OCI-LY7 (cell line): Measurements from ENCODE around the gene NLN. TPM values are rescaled to one million over a fixed set of nuclear protein-coding genes. Genes with fewer than 3 reads are reported as not detected.
A peak's percentile ranks its signal among the peaks of the same experiment; 100 is the strongest.

ENCODE experiments used
- BruUV-seq: library from RNA; stranded (reverse); fragments of 400-500 nt; replicated peaks from 2 replicates; lab custom pipeline; 2021; lab: Mats Ljungman, UMichigan
- CTCF ChIA-PET: fragments of 300-600 bp; sonication (Branson Sonifier 250); formaldehyde crosslinking; loops from one replicate; lab custom pipeline; 2022; ENCODE audit warnings: antibody characterized with exemption; ENCODE audit not compliant: unreplicated experiment; lab: Charles Lee
- POLR2A ChIA-PET: fragments of 300-600 bp; sonication (Branson Sonifier 250); formaldehyde crosslinking; loops from one replicate; lab custom pipeline; 2022; ENCODE audit warnings: antibody characterized with exemption; lab: Charles Lee
- DNase-seq: peaks from one replicate; pipeline ENCODE4 v3.0.0-alpha.2; 2015; ENCODE audit warnings: low spot score
- H2AFZ ChIP-seq: fragments of 200-600 bp; sonication (generic), shearing (Covaris generic); 2 replicates; pipeline ENCODE4 v1.6.1; 2014; ENCODE audit warnings: mild to moderate bottlenecking, antibody characterized with exemption, low read length, moderate library complexity
- H3K27ac ChIP-seq: fragments of 200-600 bp; sonication (generic); 2 replicates; pipeline ENCODE4 v1.5.1; 2014; ENCODE audit warnings: mixed run types, low read depth, mild to moderate bottlenecking, moderate library complexity, low read length, inconsistent platforms; ENCODE audit not compliant: poor library complexity, severe bottlenecking
- H3K36me3 ChIP-seq: fragments of 200-600 bp; sonication (generic); 2 replicates; pipeline ENCODE4 v1.6.1; 2014; ENCODE audit warnings: mild to moderate bottlenecking, antibody characterized with exemption, low read length, moderate library complexity, mixed read lengths; ENCODE audit not compliant: insufficient read depth
- H3K4me1 ChIP-seq: fragments of 200-600 bp; sonication (generic); 2 replicates; pipeline ENCODE4 v1.5.1; 2014; ENCODE audit warnings: mild to moderate bottlenecking, low read length; ENCODE audit not compliant: insufficient read depth, poor library complexity, severe bottlenecking
- H3K4me2 ChIP-seq: fragments of 200-600 bp; sonication (generic); 2 replicates; pipeline ENCODE4 v1.6.1; 2014; ENCODE audit warnings: mild to moderate bottlenecking, low read length
- H3K4me3 ChIP-seq: fragments of 200-600 bp; sonication (generic); 2 replicates; pipeline ENCODE4 v1.5.1; 2014; ENCODE audit warnings: mild to moderate bottlenecking, low read depth, low read length; ENCODE audit not compliant: poor library complexity, severe bottlenecking
- H3K79me2 ChIP-seq: fragments of 200-600 bp; sonication (generic); 2 replicates; pipeline ENCODE4 v1.6.1; 2016; ENCODE audit warnings: low read depth, mild to moderate bottlenecking, low read length, moderate library complexity, mixed read lengths; ENCODE audit not compliant: insufficient read depth
- H3K9me2 ChIP-seq: fragments of 200-600 bp; sonication (generic); 2 replicates; pipeline ENCODE4 v1.6.1; 2016; ENCODE audit warnings: mild to moderate bottlenecking, low read length, mixed read lengths; ENCODE audit not compliant: insufficient read depth
- H3K9me3 ChIP-seq: fragments of 200-600 bp; sonication (generic); 2 replicates; pipeline ENCODE4 v1.6.1; 2014; ENCODE audit warnings: mild to moderate bottlenecking, mixed run types, low read length, mixed read lengths
- H4K20me1 ChIP-seq: fragments of 200-600 bp; sonication (generic); 2 replicates; pipeline ENCODE4 v1.6.1; 2014; ENCODE audit warnings: mild to moderate bottlenecking, antibody characterized with exemption, low read length, moderate library complexity, mixed read lengths; ENCODE audit not compliant: insufficient read depth
- CTCF ChIP-seq: fragments of 200-600 bp; sonication (generic); conservative IDR thresholded peaks from 2 replicates; pipeline ENCODE4 v1.5.1; 2014; ENCODE audit warnings: mild to moderate bottlenecking, antibody characterized with exemption, low read length, moderate library complexity, mixed read lengths
- EZH2phosphoT487 ChIP-seq: fragments of 200-600 bp; sonication (generic); IDR thresholded peaks from 2 replicates; pipeline ENCODE4 v1.6.1; 2018; ENCODE audit warnings: low read depth, borderline replicate concordance, mild to moderate bottlenecking, mixed run types, antibody characterized with exemption, low read length, moderate library complexity, mixed read lengths
- intact Hi-C: fragments of 100-400 bp; cut with micrococcal nuclease; formaldehyde crosslinking; loops from one replicate; pipeline ENCODE4 v1.10.0; 2022; ENCODE audit not compliant: unreplicated experiment
- total RNA-seq, 2 experiments: library from RNA; depleted of rRNA in 1 of 2; stranded (reverse); fragments of >200 nt in 1 of 2; shearing (Covaris generic) in 1 of 2; gene quantifications; 2 replicates each; pipeline ENCODE4 v1.2.3, GENCODE V29; 2014 to 2022

NLN gene
- total RNA-seq, 2 experiments from 2014 or later, result 14.9 to 26.0 TPM

GRCh38 chr5:65821966-65822365 lies 100.0 kb downstream of the NLN start:
- CTCF ChIA-PET, result interaction anchor here (1.8 kb wide), 1 partner anchor 12 kb away, joined by 4 read pairs; no protein-coding TSS in a partner anchor
- TF ChIP-seq EZH2phosphoT487 (no peak), CTCF (no peak)
- Histone ChIP-seq H3K9me2 (no peaks in the 10 kb centered on the region), H3K79me2 (no peaks in the 10 kb centered on the region), H3K4me3 (no peak overlapping the region), H4K20me1 (no peaks in the 10 kb centered on the region), H3K4me1 (peaks cover 29% of the 10 kb centered on the region), H3K4me2 (peak overlapping the region; percentile 2), H3K36me3 (no peaks in the 10 kb centered on the region), H3K27ac (no peak overlapping the region), H3K9me3 (no peaks in the 10 kb centered on the region), H2AFZ (no peak overlapping the region)
- POLR2A ChIA-PET, result interaction anchor here (0.8 to 1.1 kb wide), 2 partner anchors 13 to 22 kb away, joined by 3 to 4 read pairs; no protein-coding TSS in a partner anchor
- BruUV-seq, result no TSS peak
- intact Hi-C loops, result no loop called here
- DNase-seq, result no peak

GRCh38 chr5:65822710-65823109 lies 100.7 kb downstream of the NLN start:
- BruUV-seq, result no TSS peak
- CTCF ChIA-PET, result interaction anchor here (1.8 kb wide), 1 partner anchor 11 kb away, joined by 4 read pairs; no protein-coding TSS in a partner anchor

More at GRCh38 chr5:65822710-65823109, 100.7 kb downstream of the NLN start:
- Histone ChIP-seq H2AFZ (no peak overlapping the region), H3K79me2 (no peaks in the 10 kb centered on the region), H4K20me1 (no peaks in the 10 kb centered on the region), H3K9me2 (no peaks in the 10 kb centered on the region), H3K36me3 (no peaks in the 10 kb centered on the region), H3K4me2 (no peak overlapping the region), H3K4me3 (no peak overlapping the region), H3K27ac (no peak overlapping the region), H3K9me3 (no peaks in the 10 kb centered on the region), H3K4me1 (peaks cover 29% of the 10 kb centered on the region)
- POLR2A ChIA-PET, result interaction anchor here (1.1 kb wide), 1 partner anchor 12 kb away, joined by 4 read pairs; no protein-coding TSS in a partner anchor
- no peak for DNase-seq
- TF ChIP-seq CTCF (no peak), EZH2phosphoT487 (no peak)
- intact Hi-C loops, result no loop called here
